Measurements from ENCODE around the gene OR51B6.
A peak's percentile ranks its signal among the peaks of the same experiment; 100 is the strongest.

OR51B6 gene

GRCh38 chr11:5366856-5367255, 15.5 kb downstream of the OR51B6 start:
- no peak for DNase-seq

- peak; percentile 23 for DNase-seq
These were observed 16.3 kb downstream of the OR51B6 start for GRCh38 chr11:5367448-5368074.

DNA sequence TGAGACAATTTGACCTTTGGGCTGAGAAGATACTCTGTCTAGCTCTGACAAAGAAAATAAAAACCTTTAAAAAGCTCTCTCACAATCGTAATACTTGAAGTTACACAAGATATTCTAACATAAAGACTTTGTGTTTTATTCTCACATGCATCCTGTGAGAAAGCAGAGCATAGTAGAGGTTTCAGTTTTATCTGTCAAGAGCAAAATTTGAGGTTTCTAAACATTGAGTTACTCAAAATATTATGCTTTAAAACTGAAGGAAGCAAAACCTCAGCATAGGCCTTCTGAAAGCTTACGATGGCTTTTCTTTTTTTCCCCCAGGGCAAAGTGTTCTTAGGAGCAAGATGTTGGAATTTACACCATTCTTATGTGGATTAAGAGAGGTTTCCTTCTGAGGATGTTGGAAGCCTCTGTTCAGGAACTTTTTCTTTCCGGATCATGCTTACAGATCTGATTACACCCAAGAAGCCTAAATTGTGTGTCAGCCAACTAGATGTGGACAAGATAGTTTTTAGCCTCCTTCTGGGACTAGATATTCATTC, 17.3 kb downstream of the OR51B6 start:
- no peak for DNase-seq

- DNase-seq: peak; percentile 81
These were observed 18.5 kb downstream of the OR51B6 start for GRCh38 chr11:5369789-5370188.

GRCh38 chr11:5380740-5381342, 29.5 kb downstream of the OR51B6 start:
- DNase-seq: peak; percentile 76

DNA sequence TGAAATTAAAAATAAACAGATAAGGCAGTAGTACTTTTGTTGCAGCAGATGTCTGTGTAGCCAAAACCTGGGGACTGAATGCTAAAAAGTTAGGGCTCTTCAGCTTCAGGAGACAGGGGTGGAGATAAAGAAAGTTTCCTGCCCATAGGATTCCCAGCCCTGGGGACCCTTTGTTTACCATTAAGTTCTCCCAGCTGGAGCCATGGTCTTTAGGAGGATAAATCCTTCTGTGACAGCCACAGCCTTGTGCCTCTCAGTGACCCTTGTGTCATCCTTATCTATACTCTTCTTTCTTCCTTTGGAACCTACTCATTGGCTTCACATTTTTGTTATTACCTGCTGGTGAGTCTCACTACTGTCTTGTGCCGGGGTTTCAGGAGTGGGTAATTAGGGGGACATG, 32.3 kb downstream of the OR51B6 start, which contains the start of gene OR51M1:
TSS of gene OR51M1 (plus strand) at position 237 of the 400 bp plus-strand sequence. CDS start 5,587 bp downstream, outside the sequence.
- DNase-seq: no peak

DNA sequence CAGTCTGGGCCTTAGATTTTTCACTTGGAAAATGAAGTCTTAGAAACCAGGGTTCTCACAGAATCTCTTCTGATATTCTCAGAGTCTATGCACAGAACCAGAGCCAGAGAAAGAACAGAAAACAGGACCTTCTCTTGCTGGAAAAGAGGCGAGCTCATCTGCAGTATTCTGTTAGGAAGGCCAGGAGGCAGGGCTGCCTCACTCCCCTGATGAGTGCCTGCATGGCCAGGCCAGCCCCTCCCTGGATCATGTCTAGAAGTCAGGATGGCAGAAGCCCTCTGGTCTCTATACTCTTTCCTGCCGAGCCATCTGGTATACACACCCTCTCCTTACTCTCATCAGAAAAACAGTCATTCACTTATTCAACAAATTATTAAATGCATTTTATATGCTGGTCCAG, 33.0 kb downstream of the OR51B6 start:
- DNase-seq: no peak

- no peak for DNase-seq
These were observed 38.9 kb downstream of the OR51B6 start for GRCh38 chr11:5390210-5390609.

DNA sequence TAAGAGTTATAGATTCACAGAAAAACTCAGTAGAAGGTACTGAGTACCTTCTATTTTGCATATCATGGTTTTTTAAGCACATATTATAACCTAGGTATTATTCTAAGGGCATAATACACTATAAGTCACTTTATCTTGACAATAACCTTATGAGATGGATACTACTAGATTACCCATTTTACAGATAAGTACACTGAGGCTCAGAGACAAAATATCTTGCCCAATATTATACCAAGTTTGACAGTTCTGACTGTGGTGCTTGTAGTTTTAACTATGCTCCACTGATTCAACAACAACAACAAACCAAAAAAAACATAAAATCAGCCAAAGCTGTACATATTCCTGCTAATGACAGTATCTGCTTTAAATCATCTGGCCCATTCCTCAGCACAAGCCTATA, 42.8 kb downstream of the OR51B6 start:
- no peak for DNase-seq

DNA sequence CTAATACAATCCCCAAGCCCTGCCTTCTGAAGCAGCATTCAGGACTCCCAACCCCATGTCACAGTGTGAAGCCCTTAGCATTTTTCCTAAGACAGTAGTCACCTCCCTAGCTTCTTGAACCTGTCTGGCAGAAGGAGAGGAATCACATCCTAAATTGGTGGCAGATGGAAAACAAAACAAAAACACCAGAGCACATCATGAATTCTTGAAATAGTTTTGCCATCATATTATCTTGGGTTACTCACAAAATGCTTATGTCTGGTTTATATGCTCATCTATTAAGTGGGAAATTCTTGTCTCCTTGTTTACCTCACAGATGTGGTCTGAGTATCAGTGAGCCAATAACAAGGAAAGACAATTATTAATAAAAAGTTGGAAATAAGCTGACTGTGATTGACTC, 47.6 kb downstream of the OR51B6 start:
- no peak for DNase-seq

Data from OCI-M1 (cell line).